Ovary (tissue), 3 donors: Measurements from ENCODE around the gene HECTD4.
"Not testable (repeated sequence)": the region's sequence is repeated elsewhere in the genome, so short reads cannot be mapped to it uniquely, and the experiment has no call there.

Experiments used
- CTCF ChIP-seq, 3 donors: fragments of 450-650 bp in 2 of 3; fragments of 200-600 bp in 1 of 3; IDR thresholded peaks; one replicate each; pipeline versions ENCODE4 v1.5.1 to v1.8.0; 2016 to 2022; ENCODE audit warnings: antibody characterized with exemption in 3 of 3, mild to moderate bottlenecking in 1 of 3
- EP300 ChIP-seq: sonication (generic); formaldehyde crosslinking; IDR thresholded peaks from one replicate; pipeline ENCODE4 v1.6.1; 2017; ENCODE audit warnings: antibody characterized with exemption
- donor health status: DM: no; HTN: no; CAD: no.

- not testable (repeated sequence) for TF ChIP-seq CTCF (IDR thresholded peaks at IDR 0.05); EP300
Measured at GRCh38 chr12:112110787-112111662, 271.2 kb downstream of the HECTD4 start.
